ENCODE data around the gene IL22RA2. TPM values are rescaled to one million over a fixed set of nuclear protein-coding genes. Genes with fewer than 3 reads are reported as not detected.
"Not testable (repeated sequence)": the region's sequence is repeated elsewhere in the genome, so short reads cannot be mapped to it uniquely, and the experiment has no call there.

IL22RA2 gene
- total RNA-seq, 1 experiment from 2014 or later = not detected

DNA sequence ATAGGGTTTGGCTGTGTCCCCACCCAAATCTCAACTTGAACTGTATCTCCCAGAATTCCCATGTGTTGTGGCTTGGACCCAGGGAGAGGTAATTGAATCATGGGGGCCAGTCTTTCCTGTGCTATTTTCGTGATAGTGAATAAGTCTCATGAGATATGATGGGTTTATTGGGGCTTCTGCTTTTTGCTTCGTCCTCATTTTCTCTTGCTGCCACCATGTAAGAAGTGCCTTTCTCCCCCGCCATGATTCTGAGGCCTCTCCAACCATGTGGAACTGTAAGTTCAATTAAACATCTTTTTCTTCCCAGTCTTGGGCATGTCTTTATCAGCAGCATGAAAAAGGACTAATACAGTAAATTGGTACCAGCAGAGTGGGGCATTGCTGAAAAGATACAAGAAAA is 34.0 kb upstream of the IL22RA2 start:
- H3K9me3 ChIP-seq (ENCODE audit: control insufficient read depth, insufficient read depth, low read depth, low read length); ATAC-seq; BruUV-seq (replicated peaks); CTCF ChIA-PET; intact Hi-C loops (cut with micrococcal nuclease; ENCODE audit: unreplicated experiment); H3K4me1 ChIP-seq (ENCODE audit: control insufficient read depth, insufficient read depth, low read length); in situ Hi-C loops (cut with HindIII; ENCODE audit: low pct_unique_long_range_greater_than_20kb, low sequenced_read_pairs); H3K27ac ChIP-seq (ENCODE audit: low read length); POLR2A ChIA-PET; DNase-seq (ENCODE audit: low read depth, low spot score); H3K27me3 ChIP-seq (ENCODE audit: control insufficient read depth, insufficient read depth, low read length); H3K36me3 ChIP-seq (ENCODE audit: control insufficient read depth, insufficient read depth, low read length); H3K4me3 ChIP-seq (ENCODE audit: low read depth in 2 of 2, low read length in 2 of 2): not testable (repeated sequence)
- TF ChIP-seq, protein P1, sequence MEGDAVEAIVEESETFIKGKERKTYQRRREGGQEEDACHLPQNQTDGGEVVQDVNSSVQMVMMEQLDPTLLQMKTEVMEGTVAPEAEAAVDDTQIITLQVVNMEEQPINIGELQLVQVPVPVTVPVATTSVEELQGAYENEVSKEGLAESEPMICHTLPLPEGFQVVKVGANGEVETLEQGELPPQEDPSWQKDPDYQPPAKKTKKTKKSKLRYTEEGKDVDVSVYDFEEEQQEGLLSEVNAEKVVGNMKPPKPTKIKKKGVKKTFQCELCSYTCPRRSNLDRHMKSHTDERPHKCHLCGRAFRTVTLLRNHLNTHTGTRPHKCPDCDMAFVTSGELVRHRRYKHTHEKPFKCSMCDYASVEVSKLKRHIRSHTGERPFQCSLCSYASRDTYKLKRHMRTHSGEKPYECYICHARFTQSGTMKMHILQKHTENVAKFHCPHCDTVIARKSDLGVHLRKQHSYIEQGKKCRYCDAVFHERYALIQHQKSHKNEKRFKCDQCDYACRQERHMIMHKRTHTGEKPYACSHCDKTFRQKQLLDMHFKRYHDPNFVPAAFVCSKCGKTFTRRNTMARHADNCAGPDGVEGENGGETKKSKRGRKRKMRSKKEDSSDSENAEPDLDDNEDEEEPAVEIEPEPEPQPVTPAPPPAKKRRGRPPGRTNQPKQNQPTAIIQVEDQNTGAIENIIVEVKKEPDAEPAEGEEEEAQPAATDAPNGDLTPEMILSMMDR (IDR thresholded peaks at IDR 0.05) = 0 out of 2 replicates have a peak, but pooled peaks have one; percentile 3

DNA sequence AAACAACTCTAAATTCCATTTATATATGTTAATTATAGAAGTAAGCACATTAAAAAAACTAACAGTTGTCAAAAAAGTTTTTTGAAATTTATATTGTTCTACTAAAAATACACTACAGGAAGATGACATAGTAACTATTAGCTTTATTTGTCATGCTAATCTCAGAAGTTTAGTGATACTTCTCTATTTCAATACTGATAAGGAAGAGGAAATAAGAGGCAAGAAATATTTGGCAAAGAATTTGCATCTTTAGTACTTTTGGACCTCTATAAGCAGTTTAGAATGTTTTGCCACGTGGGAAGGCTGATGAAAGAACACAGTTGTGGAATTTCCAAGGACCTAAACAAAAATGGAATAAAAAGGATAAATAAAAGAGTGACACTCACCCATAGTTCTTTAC is 33.1 kb upstream of the IL22RA2 start:
- Histone ChIP-seq H3K27me3 (ENCODE audit: control insufficient read depth, insufficient read depth, low read length) (no peaks in the 10 kb centered on the region), H3K9me3 (ENCODE audit: control insufficient read depth, insufficient read depth, low read depth, low read length) (peaks cover 10% of the 10 kb centered on the region; the same call in 1 of the 2 replicates), H3K4me1 (ENCODE audit: control insufficient read depth, insufficient read depth, low read length) (no peaks in the 10 kb centered on the region), H3K36me3 (ENCODE audit: control insufficient read depth, insufficient read depth, low read length) (no peaks in the 10 kb centered on the region; the same call in 1 of the 2 replicates), H3K4me3 (ENCODE audit: low read depth in 2 of 2, low read length in 2 of 2) (no peak overlapping the region), H3K27ac (ENCODE audit: low read length) (no peak overlapping the region)
- ChIA-PET POLR2A (no interaction called here), CTCF (no interaction called here)
- no peak for ATAC-seq
- BruUV-seq (replicated peaks) = no TSS peak
- DNase-seq (ENCODE audit: low read depth, low spot score) = no peak
- in situ Hi-C loops (cut with HindIII; ENCODE audit: low pct_unique_long_range_greater_than_20kb, low sequenced_read_pairs) (no loop called here), intact Hi-C loops (cut with micrococcal nuclease; ENCODE audit: unreplicated experiment) (no loop called here)
- no peak for TF ChIP-seq TCF7L2 (IDR thresholded peaks at IDR 0.05; ENCODE audit: low read depth, low read length)
- TF ChIP-seq, protein P2, sequence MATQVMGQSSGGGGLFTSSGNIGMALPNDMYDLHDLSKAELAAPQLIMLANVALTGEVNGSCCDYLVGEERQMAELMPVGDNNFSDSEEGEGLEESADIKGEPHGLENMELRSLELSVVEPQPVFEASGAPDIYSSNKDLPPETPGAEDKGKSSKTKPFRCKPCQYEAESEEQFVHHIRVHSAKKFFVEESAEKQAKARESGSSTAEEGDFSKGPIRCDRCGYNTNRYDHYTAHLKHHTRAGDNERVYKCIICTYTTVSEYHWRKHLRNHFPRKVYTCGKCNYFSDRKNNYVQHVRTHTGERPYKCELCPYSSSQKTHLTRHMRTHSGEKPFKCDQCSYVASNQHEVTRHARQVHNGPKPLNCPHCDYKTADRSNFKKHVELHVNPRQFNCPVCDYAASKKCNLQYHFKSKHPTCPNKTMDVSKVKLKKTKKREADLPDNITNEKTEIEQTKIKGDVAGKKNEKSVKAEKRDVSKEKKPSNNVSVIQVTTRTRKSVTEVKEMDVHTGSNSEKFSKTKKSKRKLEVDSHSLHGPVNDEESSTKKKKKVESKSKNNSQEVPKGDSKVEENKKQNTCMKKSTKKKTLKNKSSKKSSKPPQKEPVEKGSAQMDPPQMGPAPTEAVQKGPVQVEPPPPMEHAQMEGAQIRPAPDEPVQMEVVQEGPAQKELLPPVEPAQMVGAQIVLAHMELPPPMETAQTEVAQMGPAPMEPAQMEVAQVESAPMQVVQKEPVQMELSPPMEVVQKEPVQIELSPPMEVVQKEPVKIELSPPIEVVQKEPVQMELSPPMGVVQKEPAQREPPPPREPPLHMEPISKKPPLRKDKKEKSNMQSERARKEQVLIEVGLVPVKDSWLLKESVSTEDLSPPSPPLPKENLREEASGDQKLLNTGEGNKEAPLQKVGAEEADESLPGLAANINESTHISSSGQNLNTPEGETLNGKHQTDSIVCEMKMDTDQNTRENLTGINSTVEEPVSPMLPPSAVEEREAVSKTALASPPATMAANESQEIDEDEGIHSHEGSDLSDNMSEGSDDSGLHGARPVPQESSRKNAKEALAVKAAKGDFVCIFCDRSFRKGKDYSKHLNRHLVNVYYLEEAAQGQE (IDR thresholded peaks at IDR 0.05; ENCODE audit: insufficient read depth in 1 of 2, low read depth in 2 of 2, low read length in 1 of 2) = no peak
- TF ChIP-seq, protein P1 (IDR thresholded peaks at IDR 0.05) = no peak
- TF ChIP-seq POLR2AphosphoS5 (IDR thresholded peaks at IDR 0.05; ENCODE audit: low read depth, low read length) = no peak
- no peak for TF ChIP-seq SIN3A (IDR thresholded peaks at IDR 0.05; ENCODE audit: borderline replicate concordance, insufficient read depth, low read depth, low read length)

All from Panc1 (cell line).